BLaER1 treated with 17β-estradiol and CSF1 and Interleukin-3, amounts not matched to agents 10 nM and 100 nM (cell line): ENCODE data around the gene BLID.

Experiments
- H3K27ac ChIP-seq, 11 experiments: shearing (Covaris generic); formaldehyde crosslinking; 2 replicates each; pipeline ENCODE4 v1.8.1; 2022
- H3K27me3 ChIP-seq, 11 experiments: shearing (Covaris generic); formaldehyde crosslinking; 2 replicates each; pipeline ENCODE4 v1.8.1; 2022
- H3K36me3 ChIP-seq, 11 experiments: shearing (Covaris generic); formaldehyde crosslinking; 2 replicates each; pipeline ENCODE4 v1.8.1; 2022
- H3K4me1 ChIP-seq, 10 experiments: shearing (Covaris generic); formaldehyde crosslinking; 2 replicates each; pipeline ENCODE4 v1.8.1; 2022
- H3K4me2 ChIP-seq, 11 experiments: shearing (Covaris generic); formaldehyde crosslinking; 2 replicates each; pipeline ENCODE4 v1.8.1; 2022
- H3K4me3 ChIP-seq, 10 experiments: shearing (Covaris generic); formaldehyde crosslinking; 2 replicates each; pipeline ENCODE4 v1.8.1; 2022
- H3K9ac ChIP-seq, 11 experiments: shearing (Covaris generic); formaldehyde crosslinking; 2 replicates each; pipeline ENCODE4 v1.8.1; 2022
- H3K9me3 ChIP-seq, 11 experiments: shearing (Covaris generic); formaldehyde crosslinking; replicated peaks in 1 of 11; 2 replicates each; pipeline ENCODE4 v1.8.1; 2022
- H4K20me1 ChIP-seq, 11 experiments: shearing (Covaris generic); formaldehyde crosslinking; 2 replicates each; pipeline ENCODE4 v1.8.1; 2022
- Cebpa-rat ChIP-seq, 11 experiments: shearing (Covaris generic); IDR thresholded peaks; 2 replicates each; pipeline ENCODE4 v1.8.1; 2022

BLID gene

DNA sequence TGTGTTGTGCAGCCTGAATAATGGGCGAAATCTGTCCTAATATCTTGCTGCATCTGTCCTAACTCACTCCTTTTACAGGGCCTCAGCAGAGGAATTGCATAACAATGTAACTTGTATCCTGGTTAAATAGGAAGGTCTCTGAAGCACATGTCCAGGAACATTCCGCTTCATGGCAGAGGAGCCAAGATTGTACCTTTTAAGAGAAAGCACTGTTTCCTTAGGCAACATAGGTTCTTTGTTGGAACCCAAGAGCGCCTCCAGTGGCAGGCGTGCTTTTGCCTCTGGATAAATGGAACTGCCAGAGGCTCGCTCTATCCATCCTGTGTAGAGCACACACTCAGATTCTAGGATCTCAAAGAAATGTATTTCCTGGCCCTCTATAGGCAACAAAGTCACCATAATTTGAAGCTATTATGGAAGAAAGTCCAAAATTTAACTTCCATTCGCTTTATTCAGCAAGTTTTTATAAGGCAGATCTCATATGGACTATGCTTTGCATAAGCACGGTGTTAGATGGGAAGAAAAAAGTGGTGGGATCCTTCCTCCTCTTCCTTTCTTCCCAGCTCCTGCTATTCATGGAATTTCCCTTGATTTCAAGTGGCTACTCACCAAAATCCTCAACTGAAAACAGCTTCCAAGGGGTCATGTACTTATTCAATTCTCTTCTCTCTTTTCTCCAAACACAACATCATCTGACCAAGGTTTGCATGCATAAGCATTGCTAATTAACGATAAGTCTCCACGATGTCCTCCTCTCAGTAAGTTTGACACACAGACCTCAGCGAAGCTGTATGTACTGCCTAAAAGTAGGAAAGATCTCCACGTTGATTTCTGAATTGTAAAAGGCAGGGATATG lies at the start of gene BLID:
Gene BLID (minus strand): TSS at position 692 of the 856 bp plus-strand sequence. CDS start 293 bp downstream, at position 399.
- H3K4me3 ChIP-seq = no peak within 1 kb of the TSS
- no peaks in the 10 kb centered on the region for H3K9me3 ChIP-seq
- H3K4me1 ChIP-seq = peaks cover 0 to 6% (median 0%) of the 10 kb centered on the region in 10 experiments; a peak in 1 of 20 replicates
- TF ChIP-seq Cebpa-rat (IDR thresholded peaks at IDR 0.05) = no peak
- H4K20me1 ChIP-seq = no peaks in the 10 kb centered on the region
- H3K9ac ChIP-seq = no peak within 1 kb of the TSS
- H3K4me2 ChIP-seq = no peak within 1 kb of the TSS
- no peaks in the 10 kb centered on the region for H3K36me3 ChIP-seq
- no peak within 1 kb of the TSS for H3K27ac ChIP-seq
- no peaks in the 10 kb centered on the region for H3K27me3 ChIP-seq

- Histone ChIP-seq H3K9me3 (no peaks in the 10 kb centered on the region), H4K20me1 (no peaks in the 10 kb centered on the region), H3K27ac (no peak overlapping the region), H3K36me3 (no peaks in the 10 kb centered on the region), H3K4me2 (no peak overlapping the region), H3K27me3 (no peaks in the 10 kb centered on the region), H3K4me3 (no peak overlapping the region), H3K9ac (no peak overlapping the region), H3K4me1 (peaks cover 0 to 13% (median 9%) of the 10 kb centered on the region in 10 experiments; a peak in 14 of 20 replicates)
- TF ChIP-seq Cebpa-rat (IDR thresholded peaks at IDR 0.05) = no peak
These were observed 47.2 kb upstream of the BLID start for GRCh38 chr11:122163053-122163819.

GRCh38 chr11:122162095-122162494 lies 46.1 kb upstream of the BLID start:
- Histone ChIP-seq H3K27ac (no peak overlapping the region), H4K20me1 (no peaks in the 10 kb centered on the region), H3K9me3 (no peaks in the 10 kb centered on the region), H3K36me3 (no peaks in the 10 kb centered on the region), H3K4me1 (peaks cover 0 to 13% (median 9%) of the 10 kb centered on the region in 10 experiments; a peak in 14 of 20 replicates), H3K9ac (no peak overlapping the region), H3K4me3 (no peak overlapping the region), H3K4me2 (no peak overlapping the region), H3K27me3 (no peaks in the 10 kb centered on the region)
- TF ChIP-seq Cebpa-rat (IDR thresholded peaks at IDR 0.05) = no peak

DNA sequence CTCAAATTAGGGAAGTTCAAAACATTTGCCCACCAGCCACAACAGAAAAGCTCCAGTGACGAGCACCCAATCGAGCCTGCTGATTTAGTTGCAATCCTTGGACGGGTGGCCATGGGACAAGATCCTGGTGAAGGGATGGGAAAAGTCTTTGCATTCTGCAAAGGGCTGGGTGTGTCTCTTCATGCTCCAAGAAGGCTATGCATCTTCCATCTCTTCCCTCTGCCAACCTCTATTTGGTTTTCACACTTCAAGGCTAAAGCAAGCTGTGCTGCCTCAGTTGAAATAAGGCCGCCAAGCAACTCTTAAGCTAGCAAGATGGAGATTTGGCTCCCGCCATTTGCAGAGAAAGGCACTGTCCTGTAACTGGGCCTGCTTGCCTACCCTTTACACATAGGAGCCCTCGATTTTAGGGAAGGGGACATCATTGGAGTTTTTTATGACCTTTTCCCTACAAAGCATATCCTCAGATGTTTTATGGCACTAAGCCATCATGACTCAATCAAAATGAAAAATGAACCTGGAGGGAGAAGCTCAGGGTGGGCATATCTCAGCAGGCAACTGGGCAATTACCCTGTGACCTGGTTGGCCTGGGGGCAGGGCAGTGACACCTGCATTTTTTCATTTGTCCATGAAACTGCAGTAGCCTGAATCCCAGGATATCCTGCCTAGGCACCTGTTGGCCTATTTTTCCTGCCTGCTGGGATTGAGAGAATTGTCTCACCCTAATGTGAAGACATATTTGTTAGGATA lies 45.0 kb upstream of the BLID start:
- Histone ChIP-seq H3K9me3 (no peaks in the 10 kb centered on the region), H3K9ac (no peak overlapping the region), H3K36me3 (no peaks in the 10 kb centered on the region), H4K20me1 (no peaks in the 10 kb centered on the region), H3K27me3 (no peaks in the 10 kb centered on the region), H3K4me2 (no peak overlapping the region), H3K4me1 (peaks cover 0 to 13% (median 9%) of the 10 kb centered on the region in 10 experiments; a peak in 14 of 20 replicates), H3K27ac (no peak overlapping the region), H3K4me3 (no peak overlapping the region)
- TF ChIP-seq Cebpa-rat (IDR thresholded peaks at IDR 0.05) = no peak

DNA sequence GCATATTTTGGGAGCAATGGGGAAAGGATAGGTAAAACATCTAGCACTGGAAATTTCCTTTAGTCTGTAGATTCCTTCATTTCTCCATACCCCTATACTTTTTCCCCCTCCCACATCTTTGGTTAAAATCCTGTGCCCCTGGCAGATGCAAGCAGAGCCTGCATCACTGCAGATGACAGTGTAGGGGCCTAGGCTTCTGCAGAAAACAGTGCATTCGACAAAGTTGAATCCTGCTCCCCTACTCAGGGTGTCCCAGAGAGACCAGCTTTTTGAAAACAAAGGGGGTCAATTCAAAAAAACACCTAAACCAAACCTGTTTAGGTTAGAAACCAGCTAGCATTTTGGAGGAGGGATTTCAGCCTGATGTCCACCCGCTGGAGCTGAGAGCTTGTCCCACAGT lies 43.8 kb upstream of the BLID start:
- H3K4me2 ChIP-seq = no peak overlapping the region; a peak in 1 of 22 replicates

GRCh38 chr11:122159173-122159721 lies 43.2 kb upstream of the BLID start:
- no peaks in the 10 kb centered on the region for H3K36me3 ChIP-seq
- peaks cover 0 to 13% (median 9%) of the 10 kb centered on the region in 10 experiments; a peak in 14 of 20 replicates for H3K4me1 ChIP-seq
- no peak overlapping the region for H3K9ac ChIP-seq
- H3K27me3 ChIP-seq = no peaks in the 10 kb centered on the region
- no peaks in the 10 kb centered on the region for H4K20me1 ChIP-seq
- peak overlapping the region in 10 of 11 experiments; percentile 4 to 58 (median 46); a peak in 16 of 22 replicates for H3K4me2 ChIP-seq
- TF ChIP-seq Cebpa-rat (IDR thresholded peaks at IDR 0.05) = no peak
- H3K27ac ChIP-seq = no peak overlapping the region
- H3K4me3 ChIP-seq = no peak overlapping the region
- H3K9me3 ChIP-seq = no peaks in the 10 kb centered on the region

More for the DNA sequence above, 43.8 kb upstream of the BLID start:
- no peak for TF ChIP-seq Cebpa-rat (IDR thresholded peaks at IDR 0.05)
- no peaks in the 10 kb centered on the region for H3K9me3 ChIP-seq
- no peak overlapping the region for H3K9ac ChIP-seq
- no peaks in the 10 kb centered on the region for H3K36me3 ChIP-seq
- H3K27ac ChIP-seq = no peak overlapping the region
- H3K4me1 ChIP-seq = peaks cover 0 to 13% (median 9%) of the 10 kb centered on the region in 10 experiments; a peak in 14 of 20 replicates
- H4K20me1 ChIP-seq = no peaks in the 10 kb centered on the region
- no peak overlapping the region for H3K4me3 ChIP-seq
- no peaks in the 10 kb centered on the region for H3K27me3 ChIP-seq

DNA sequence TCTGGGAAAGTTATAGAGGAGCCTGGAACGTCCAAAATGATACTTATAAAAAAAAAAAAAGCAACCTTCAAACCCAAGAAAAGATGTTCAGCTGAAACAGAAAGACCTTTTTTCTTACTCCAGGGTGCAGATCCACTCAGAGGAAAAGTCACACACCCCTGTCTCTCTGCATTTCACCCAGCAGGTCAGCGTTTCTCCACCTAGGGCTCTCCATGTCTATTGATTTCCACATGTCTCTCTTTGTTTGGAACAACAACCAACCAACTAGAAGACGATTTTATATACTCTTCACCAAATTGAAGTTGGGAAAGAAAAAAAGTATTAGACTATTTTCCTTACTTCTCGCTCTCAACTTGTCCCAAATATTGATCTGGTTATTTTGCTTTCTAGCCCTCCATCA lies 42.2 kb upstream of the BLID start:
- H3K27me3 ChIP-seq = no peaks in the 10 kb centered on the region
- peak overlapping the region in 3 of 11 experiments; percentile 46 to 57 (median 47); a peak in 2 of 22 replicates for H3K4me2 ChIP-seq
- H3K4me3 ChIP-seq = no peak overlapping the region
- no peak overlapping the region for H3K27ac ChIP-seq
- TF ChIP-seq Cebpa-rat (IDR thresholded peaks at IDR 0.05) = no peak
- H4K20me1 ChIP-seq = no peaks in the 10 kb centered on the region
- no peaks in the 10 kb centered on the region for H3K9me3 ChIP-seq
- no peak overlapping the region for H3K9ac ChIP-seq
- peaks cover 0 to 13% (median 9%) of the 10 kb centered on the region in 10 experiments; a peak in 14 of 20 replicates for H3K4me1 ChIP-seq
- H3K36me3 ChIP-seq = no peaks in the 10 kb centered on the region

DNA sequence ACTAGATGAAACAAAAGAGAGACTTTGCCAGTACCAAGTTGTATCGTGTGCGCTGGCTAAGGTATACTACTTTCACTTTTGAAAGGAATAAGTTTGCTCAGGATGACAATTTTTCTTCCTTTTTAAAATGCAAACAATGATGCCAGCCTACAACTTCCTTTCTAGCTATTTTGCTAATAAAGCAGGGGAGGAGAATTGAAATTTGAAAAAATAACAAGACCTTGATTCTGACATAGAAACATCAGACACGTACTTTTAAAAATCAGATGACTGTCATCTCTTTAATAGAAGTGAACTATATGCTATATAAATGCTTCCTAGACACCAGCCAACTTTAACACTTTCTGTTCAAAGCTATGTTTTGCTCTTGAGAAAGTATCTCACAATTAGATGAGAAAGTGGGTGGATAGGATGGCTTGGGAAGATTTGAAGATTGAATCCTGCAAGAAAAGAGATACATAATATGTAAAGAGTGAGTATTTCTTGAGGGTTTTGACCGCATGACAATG lies 41.7 kb upstream of the BLID start:
- H3K4me3 ChIP-seq = no peak overlapping the region
- H3K9me3 ChIP-seq = no peaks in the 10 kb centered on the region
- H3K9ac ChIP-seq = no peak overlapping the region
- no peak for TF ChIP-seq Cebpa-rat (IDR thresholded peaks at IDR 0.05)
- peaks cover 0 to 13% (median 9%) of the 10 kb centered on the region in 10 experiments; a peak in 14 of 20 replicates for H3K4me1 ChIP-seq
- H3K27me3 ChIP-seq = no peaks in the 10 kb centered on the region
- no peak overlapping the region for H3K27ac ChIP-seq
- H3K36me3 ChIP-seq = no peaks in the 10 kb centered on the region
- no peaks in the 10 kb centered on the region for H4K20me1 ChIP-seq
- H3K4me2 ChIP-seq = peak overlapping the region in 3 of 11 experiments; percentile 4 to 20 (median 8); a peak in 2 of 22 replicates
